K562 (cell line): ENCODE measurements around the gene MTLN. TPM values are rescaled to one million over a fixed set of nuclear protein-coding genes. Genes with fewer than 3 reads are reported as not detected.

ENCODE experiments used
- FOXJ3 ChIP-seq: sonication (generic); formaldehyde crosslinking; IDR thresholded peaks from 2 replicates; pipeline ENCODE4 v1.4.0; 2020; ENCODE audit warnings: mild to moderate bottlenecking, missing genetic modification reagents
- MNT ChIP-seq, 2 experiments: fragments of 450-650 bp; conservative IDR thresholded peaks; 2 replicates each; pipeline ENCODE4 v1.6.1; 2017; ENCODE audit warnings: mild to moderate bottlenecking in 2 of 2, moderate library complexity in 2 of 2
- NCOA4 ChIP-seq: fragments of 450-650 bp; IDR thresholded peaks from 2 replicates; pipeline ENCODE4 v1.6.1; 2018; ENCODE audit warnings: mild to moderate bottlenecking; ENCODE audit not compliant: partially characterized antibody
- NEUROD1 ChIP-seq: fragments of 150-350 bp; IDR thresholded peaks from 2 replicates; pipeline ENCODE4 v1.6.1; 2014; ENCODE audit warnings: borderline replicate concordance, low read length, low read depth; ENCODE audit not compliant: partially characterized antibody
- SFPQ ChIP-seq: fragments of 200-400 bp; formaldehyde crosslinking; IDR thresholded peaks from 2 replicates; pipeline ENCODE4 v1.6.1; 2017; ENCODE audit warnings: mild to moderate bottlenecking, low read depth, low read length, moderate library complexity
- SMARCE1 ChIP-seq: fragments of 450-650 bp; IDR thresholded peaks from 2 replicates; pipeline ENCODE4 v1.7.1; 2016; ENCODE audit warnings: mild to moderate bottlenecking
- ZNF146 ChIP-seq: IDR thresholded peaks from one replicate; pipeline ENCODE4 v1.6.1; 2018; ENCODE audit warnings: missing compliant biosample characterization; ENCODE audit not compliant: unreplicated experiment
- polyA plus RNA-seq, 8 experiments: library from polyadenylated mRNA; depleted of rRNA in 4 of 8; stranded (reverse) in 5 of 8; unstranded in 3 of 8; fragments of >200 nt; fragmentation: Nextera tagmentation in 2 of 8; fragmentation: Illumina TruSeq in 1 of 8; extraction: Ambion mirVana in 2 of 8; extraction: Trizol in 1 of 8; gene quantifications; 2 replicates each; pipeline versions ENCODE4 v1.2.1 to v1.2.3, GENCODE V29; 2011 to 2014; ENCODE audit warnings: inconsistent platforms in 1 of 8, missing spikeins in 1 of 8
- total RNA-seq, 7 experiments: library from RNA; depleted of rRNA in 6 of 7; stranded (reverse); fragments of >200 nt in 6 of 7; fragmentation: Illumina TruSeq in 2 of 7; extraction: Trizol in 2 of 7; gene quantifications; 2 replicates each; pipeline versions ENCODE4 v1.2.1 to v1.2.3, GENCODE V29; 2011 to 2021; ENCODE audit warnings: low replicate concordance in 1 of 7
- TF ChIP-seq, protein P1 (sequence below): fragments of 450-650 bp; IDR thresholded peaks from 2 replicates; pipeline ENCODE4 v1.6.1; 2016; ENCODE audit warnings: low read depth, mild to moderate bottlenecking, moderate library complexity

The MTLN gene
- total and polyA plus RNA-seq, 9 of the 15 experiments (the other 6 are each of a cell fraction or from before 2014, with no cell fraction given), result 7.3 to 129 (median 39.4) TPM

DNA sequence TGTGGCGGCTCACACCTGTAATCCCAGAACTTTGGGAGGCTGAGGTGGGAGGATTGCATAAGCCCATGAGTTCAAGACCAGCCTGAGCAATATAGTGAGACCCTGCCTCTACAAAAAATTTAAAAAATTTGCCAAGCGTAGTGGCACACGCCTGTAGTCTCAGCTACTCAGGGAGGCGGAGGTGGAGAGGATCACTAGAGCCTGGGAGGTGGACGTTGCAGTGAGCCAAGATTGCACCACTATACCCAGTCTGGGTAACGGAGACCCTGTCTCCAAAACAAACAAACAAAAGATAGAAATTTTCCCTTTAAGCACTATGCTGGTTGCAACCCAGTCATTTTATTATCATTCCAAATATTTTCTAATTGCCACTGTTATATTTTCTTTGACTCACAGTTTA, 39.8 kb downstream of the MTLN start (continued):
- TF ChIP-seq NCOA4 (no peak), FOXJ3 (no peak), SFPQ (no peak), SMARCE1 (no peak), ZNF146 (CRISPR knock-in tag) (no peak), MNT (conservative IDR thresholded peaks at IDR 0.05) (no peak), NEUROD1 (no peak)
- TF ChIP-seq, protein P1, sequence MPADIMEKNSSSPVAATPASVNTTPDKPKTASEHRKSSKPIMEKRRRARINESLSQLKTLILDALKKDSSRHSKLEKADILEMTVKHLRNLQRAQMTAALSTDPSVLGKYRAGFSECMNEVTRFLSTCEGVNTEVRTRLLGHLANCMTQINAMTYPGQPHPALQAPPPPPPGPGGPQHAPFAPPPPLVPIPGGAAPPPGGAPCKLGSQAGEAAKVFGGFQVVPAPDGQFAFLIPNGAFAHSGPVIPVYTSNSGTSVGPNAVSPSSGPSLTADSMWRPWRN, result no peak
